22Rv1 (cell line): Measurements from ENCODE around the gene ATXN1.

Experiments used
- CTCF ChIP-seq: fragments of 450-650 bp; IDR thresholded peaks from 2 replicates; pipeline ENCODE4 v1.5.1; 2017; ENCODE audit warnings: mild to moderate bottlenecking
- ZFX ChIP-seq: fragments of 450-650 bp; IDR thresholded peaks from 2 replicates; pipeline ENCODE4 v1.6.1; 2017; ENCODE audit warnings: antibody characterized with exemption, borderline replicate concordance

- TF ChIP-seq CTCF = no peak
- no peak for TF ChIP-seq ZFX
Observed at GRCh38 chr6:16265351-16266341, 495.6 kb downstream of the ATXN1 start.
